GM12878 (cell line): ENCODE measurements around the gene FOXO1.

Experiments
- CHD2 ChIP-seq: IDR thresholded peaks from 2 replicates; pipeline ENCODE4 v1.6.1; 2011; ENCODE audit warnings: low read depth, low read length, improper control_type of control experiment, borderline replicate concordance
- FOXK2 ChIP-seq: fragments of 450-650 bp; IDR thresholded peaks from 2 replicates; pipeline ENCODE4 v1.6.1; 2017; ENCODE audit warnings: mild to moderate bottlenecking, moderate library complexity
- NFIC ChIP-seq: IDR thresholded peaks from 2 replicates; pipeline ENCODE4 v1.6.1; 2012; ENCODE audit warnings: low read depth, mild to moderate bottlenecking, inconsistent platforms, low read length, moderate library complexity
- POLR2A ChIP-seq: IDR thresholded peaks from 2 replicates; pipeline ENCODE4 v1.6.1; 2011; ENCODE audit warnings: low read depth, mild to moderate bottlenecking, low read length
- TF ChIP-seq, protein P1 (sequence below): IDR thresholded peaks from 2 replicates; pipeline ENCODE4 v1.6.1; 2012; ENCODE audit warnings: mild to moderate bottlenecking, low read depth, low read length
- TF ChIP-seq, protein P2 (sequence below), 3 experiments: IDR thresholded peaks in 2 of 3; conservative IDR thresholded peaks in 1 of 3; 2 replicates each; pipeline ENCODE4 v1.5.1; 2011; ENCODE audit warnings: low read depth in 3 of 3, low read length in 3 of 3, mild to moderate bottlenecking in 3 of 3, control low read depth in 2 of 3, moderate library complexity in 2 of 3, inconsistent platforms in 1 of 3, mixed read lengths in 1 of 3; ENCODE audit not compliant: control insufficient read depth in 2 of 3, insufficient read depth in 1 of 3; ENCODE audit errors: extremely low read depth in 1 of 3

DNA sequence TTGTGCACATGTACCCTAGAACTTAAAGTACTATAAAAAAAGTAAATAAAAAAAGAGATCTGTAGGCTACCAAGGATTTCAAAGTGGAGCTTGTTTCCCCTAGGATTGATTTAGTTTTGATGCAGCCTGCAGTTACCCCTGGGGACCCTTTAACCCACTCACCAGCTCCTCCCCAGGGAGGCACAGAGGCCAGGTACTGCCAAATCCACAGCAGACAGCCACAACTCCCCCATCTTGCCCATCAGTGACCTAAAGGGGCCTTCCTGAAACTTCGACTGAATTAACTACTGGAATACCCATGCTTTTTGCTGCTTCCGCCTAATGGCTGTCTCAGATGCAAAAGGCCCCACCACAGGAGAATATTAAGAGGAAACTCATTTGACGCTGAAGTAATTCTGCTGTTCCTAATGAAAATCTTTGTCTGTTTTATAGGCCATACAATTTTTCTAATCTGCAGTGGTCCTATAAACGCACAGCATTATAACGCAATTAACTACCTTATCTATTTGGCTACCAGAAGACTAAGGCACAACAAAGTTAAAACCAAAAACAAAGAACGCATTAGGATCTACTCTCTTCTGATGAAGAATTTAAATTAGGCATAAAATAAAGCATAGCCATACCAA, 95.0 kb downstream of the FOXO1 start:
- TF ChIP-seq POLR2A = no peak
- no peak for TF ChIP-seq NFIC
- TF ChIP-seq, protein P1, sequence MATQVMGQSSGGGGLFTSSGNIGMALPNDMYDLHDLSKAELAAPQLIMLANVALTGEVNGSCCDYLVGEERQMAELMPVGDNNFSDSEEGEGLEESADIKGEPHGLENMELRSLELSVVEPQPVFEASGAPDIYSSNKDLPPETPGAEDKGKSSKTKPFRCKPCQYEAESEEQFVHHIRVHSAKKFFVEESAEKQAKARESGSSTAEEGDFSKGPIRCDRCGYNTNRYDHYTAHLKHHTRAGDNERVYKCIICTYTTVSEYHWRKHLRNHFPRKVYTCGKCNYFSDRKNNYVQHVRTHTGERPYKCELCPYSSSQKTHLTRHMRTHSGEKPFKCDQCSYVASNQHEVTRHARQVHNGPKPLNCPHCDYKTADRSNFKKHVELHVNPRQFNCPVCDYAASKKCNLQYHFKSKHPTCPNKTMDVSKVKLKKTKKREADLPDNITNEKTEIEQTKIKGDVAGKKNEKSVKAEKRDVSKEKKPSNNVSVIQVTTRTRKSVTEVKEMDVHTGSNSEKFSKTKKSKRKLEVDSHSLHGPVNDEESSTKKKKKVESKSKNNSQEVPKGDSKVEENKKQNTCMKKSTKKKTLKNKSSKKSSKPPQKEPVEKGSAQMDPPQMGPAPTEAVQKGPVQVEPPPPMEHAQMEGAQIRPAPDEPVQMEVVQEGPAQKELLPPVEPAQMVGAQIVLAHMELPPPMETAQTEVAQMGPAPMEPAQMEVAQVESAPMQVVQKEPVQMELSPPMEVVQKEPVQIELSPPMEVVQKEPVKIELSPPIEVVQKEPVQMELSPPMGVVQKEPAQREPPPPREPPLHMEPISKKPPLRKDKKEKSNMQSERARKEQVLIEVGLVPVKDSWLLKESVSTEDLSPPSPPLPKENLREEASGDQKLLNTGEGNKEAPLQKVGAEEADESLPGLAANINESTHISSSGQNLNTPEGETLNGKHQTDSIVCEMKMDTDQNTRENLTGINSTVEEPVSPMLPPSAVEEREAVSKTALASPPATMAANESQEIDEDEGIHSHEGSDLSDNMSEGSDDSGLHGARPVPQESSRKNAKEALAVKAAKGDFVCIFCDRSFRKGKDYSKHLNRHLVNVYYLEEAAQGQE = no peak
- TF ChIP-seq, protein P2, sequence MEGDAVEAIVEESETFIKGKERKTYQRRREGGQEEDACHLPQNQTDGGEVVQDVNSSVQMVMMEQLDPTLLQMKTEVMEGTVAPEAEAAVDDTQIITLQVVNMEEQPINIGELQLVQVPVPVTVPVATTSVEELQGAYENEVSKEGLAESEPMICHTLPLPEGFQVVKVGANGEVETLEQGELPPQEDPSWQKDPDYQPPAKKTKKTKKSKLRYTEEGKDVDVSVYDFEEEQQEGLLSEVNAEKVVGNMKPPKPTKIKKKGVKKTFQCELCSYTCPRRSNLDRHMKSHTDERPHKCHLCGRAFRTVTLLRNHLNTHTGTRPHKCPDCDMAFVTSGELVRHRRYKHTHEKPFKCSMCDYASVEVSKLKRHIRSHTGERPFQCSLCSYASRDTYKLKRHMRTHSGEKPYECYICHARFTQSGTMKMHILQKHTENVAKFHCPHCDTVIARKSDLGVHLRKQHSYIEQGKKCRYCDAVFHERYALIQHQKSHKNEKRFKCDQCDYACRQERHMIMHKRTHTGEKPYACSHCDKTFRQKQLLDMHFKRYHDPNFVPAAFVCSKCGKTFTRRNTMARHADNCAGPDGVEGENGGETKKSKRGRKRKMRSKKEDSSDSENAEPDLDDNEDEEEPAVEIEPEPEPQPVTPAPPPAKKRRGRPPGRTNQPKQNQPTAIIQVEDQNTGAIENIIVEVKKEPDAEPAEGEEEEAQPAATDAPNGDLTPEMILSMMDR (IDR thresholded peaks at IDR 0.05 in 2 of 3, conservative IDR thresholded peaks at IDR 0.05 in 1 of 3; ENCODE audit: control insufficient read depth in 2 of 3, extremely low read depth in 1 of 3, insufficient read depth in 1 of 3, low read depth in 3 of 3, low read length in 3 of 3) = no peak
- TF ChIP-seq FOXK2 = no peak
- no peak for TF ChIP-seq CHD2
